ENCODE measurements around the gene ZNF546.
"Not testable (repeated sequence)": the region's sequence is repeated elsewhere in the genome, so short reads cannot be mapped to it uniquely, and the experiment has no call there.

Gene ZNF546

GRCh38 chr19:39996811-39997637 is at the start of gene ZNF546:
ZNF546 (plus strand) TSS chr19:39997060; CDS start chr19:39998327, 1,267 bp downstream.
- DNase-seq (ENCODE audit: low spot score) = peak; percentile 93

- no peak for DNase-seq (ENCODE audit: low spot score)
Observed at GRCh38 chr19:39949026-39949747, 47.7 kb upstream of the ZNF546 start.

- DNase-seq (ENCODE audit: low spot score) = no peak
Observed at GRCh38 chr19:39951065-39951650, 45.7 kb upstream of the ZNF546 start.

- DNase-seq (ENCODE audit: low spot score) = no peak
Observed at GRCh38 chr19:39951686-39952085, 45.2 kb upstream of the ZNF546 start.

GRCh38 chr19:39953915-39954314 is 42.9 kb upstream of the ZNF546 start:
- DNase-seq (ENCODE audit: low spot score) = no peak

- DNase-seq (ENCODE audit: low spot score) = not testable (repeated sequence)
Observed at GRCh38 chr19:39957886-39958285, 39.0 kb upstream of the ZNF546 start.

GRCh38 chr19:39958942-39959341 is 37.9 kb upstream of the ZNF546 start:
- DNase-seq (ENCODE audit: low spot score) = not testable (repeated sequence)

- not testable (repeated sequence) for DNase-seq (ENCODE audit: low spot score)
Observed at GRCh38 chr19:39959407-39959806, 37.5 kb upstream of the ZNF546 start.

GRCh38 chr19:39963898-39964297 is 33.0 kb upstream of the ZNF546 start:
- no peak for DNase-seq (ENCODE audit: low spot score)

GRCh38 chr19:39966617-39967016 is 30.2 kb upstream of the ZNF546 start:
- DNase-seq (ENCODE audit: low spot score) = no peak

- no peak for DNase-seq (ENCODE audit: low spot score)
Observed at GRCh38 chr19:39967561-39967960, 29.3 kb upstream of the ZNF546 start.

GRCh38 chr19:39968789-39969188 is 28.1 kb upstream of the ZNF546 start:
- DNase-seq (ENCODE audit: low spot score) = no peak

- DNase-seq (ENCODE audit: low spot score) = no peak
Observed at GRCh38 chr19:39969266-39969665, 27.6 kb upstream of the ZNF546 start.

- DNase-seq (ENCODE audit: low spot score) = peak; percentile 6
Observed at GRCh38 chr19:39969681-39970424, 27.0 kb upstream of the ZNF546 start.

- DNase-seq (ENCODE audit: low spot score) = no peak
Observed at GRCh38 chr19:39970425-39970674, 26.5 kb upstream of the ZNF546 start.

- DNase-seq (ENCODE audit: low spot score) = peak; percentile 99
Observed at GRCh38 chr19:39970675-39971379, 26.0 kb upstream of the ZNF546 start, which contains the start of gene PSMC4. PSMC4 (plus strand) TSS chr19:39971165; CDS start chr19:39971203, 38 bp downstream.

GRCh38 chr19:39971380-39972035 is 25.4 kb upstream of the ZNF546 start:
- no peak for DNase-seq (ENCODE audit: low spot score)

GRCh38 chr19:39974377-39975155 is 22.3 kb upstream of the ZNF546 start:
- DNase-seq (ENCODE audit: low spot score) = no peak

- no peak for DNase-seq (ENCODE audit: low spot score)
Observed at GRCh38 chr19:39982883-39983282, 14.0 kb upstream of the ZNF546 start.

- no peak for DNase-seq (ENCODE audit: low spot score)
Observed at GRCh38 chr19:39983695-39984300, 13.1 kb upstream of the ZNF546 start.
